ENCODE measurements around the gene TULP3.

Gene TULP3

DNA sequence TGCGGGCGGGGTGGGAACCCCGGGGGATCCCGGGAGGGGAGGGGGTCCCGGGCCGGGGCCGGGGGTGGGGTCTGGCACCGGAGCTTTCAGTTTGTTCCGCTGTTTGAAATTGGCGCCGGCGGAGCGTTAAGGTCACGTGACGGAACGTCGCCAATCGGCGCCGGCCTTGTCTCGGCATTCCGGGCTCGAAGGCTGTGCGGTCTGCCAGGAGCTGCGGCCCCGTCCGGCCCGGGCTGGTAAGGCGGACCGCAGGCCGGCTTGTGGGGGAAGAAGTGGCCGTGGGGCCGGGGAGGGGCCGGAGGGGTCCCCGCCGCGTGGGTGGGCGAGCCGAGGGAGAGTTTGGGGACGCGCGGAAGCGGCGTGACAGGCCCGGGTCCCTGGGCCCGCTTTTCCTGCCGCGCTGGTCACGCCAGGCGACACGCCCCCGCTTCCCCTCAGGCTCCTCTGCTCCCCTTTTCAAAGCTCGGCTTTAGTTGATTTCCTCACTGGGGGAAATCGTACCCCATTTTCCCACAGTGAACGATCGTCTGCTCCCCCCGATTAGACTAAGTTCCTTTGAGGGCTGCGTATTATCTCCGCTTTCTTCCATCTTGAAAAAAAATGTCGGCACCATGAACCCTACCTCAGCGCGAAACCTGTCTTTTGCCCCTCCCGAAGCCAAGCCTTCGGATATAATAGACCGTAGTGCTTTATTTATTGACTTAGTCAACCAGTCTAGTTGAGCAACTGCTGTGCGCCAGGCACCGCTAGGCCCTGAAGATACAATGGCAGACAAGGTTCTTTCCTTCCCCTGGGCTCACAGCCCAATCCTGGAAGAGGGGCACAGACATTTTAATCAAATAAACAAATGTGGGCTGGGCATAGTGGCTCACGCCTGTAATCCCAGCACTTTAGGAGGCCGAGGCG, 13.4 kb upstream of the TULP3 start, which contains the start of the genes FOXM1 and RHNO1:
TSS of gene FOXM1 (minus strand) at position 128 of the 906 bp plus-strand sequence. CDS start 2,696 bp downstream, outside the sequence.
TSS of gene RHNO1 (plus strand) at position 177 of the 906 bp plus-strand sequence. CDS start 8,144 bp downstream, outside the sequence.
- DNase-seq (ENCODE audit: low read depth, low spot score): no peak

DNA sequence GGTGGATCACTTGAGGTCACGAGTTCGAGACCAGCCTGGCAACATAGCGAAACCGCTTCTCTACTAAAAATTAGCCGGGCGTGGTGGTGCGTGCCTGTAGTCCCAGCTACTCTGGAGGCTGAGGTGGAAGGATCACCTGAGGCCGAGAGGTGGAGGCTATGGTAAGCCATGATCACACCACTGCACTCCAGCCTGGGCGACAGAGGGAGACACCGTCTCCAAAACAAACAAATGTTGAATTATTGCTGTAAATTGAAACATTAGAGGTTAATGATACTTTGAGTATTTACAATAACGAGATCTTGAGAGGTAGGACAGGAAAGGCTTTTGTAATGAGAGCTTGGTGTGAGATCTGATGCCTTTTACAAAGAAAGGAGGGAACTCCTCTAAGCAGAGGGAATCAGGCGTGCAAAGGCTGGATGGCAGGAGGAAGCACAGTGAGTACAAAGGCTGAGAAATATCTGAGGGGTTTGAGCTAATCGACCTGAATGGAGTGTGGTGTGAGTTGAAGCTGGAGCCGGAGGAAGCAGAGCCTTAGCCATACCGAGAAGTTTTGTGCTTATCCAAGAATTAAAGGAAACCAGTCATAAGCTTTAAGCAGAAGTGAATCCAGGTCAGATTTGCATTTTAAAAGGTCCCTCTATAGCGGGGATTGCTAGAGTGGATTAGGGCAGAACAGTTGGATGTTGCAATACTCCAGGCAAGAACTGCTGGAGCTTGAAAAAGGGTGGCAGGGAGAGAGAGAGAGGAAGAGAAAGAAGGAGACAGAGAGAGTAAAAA, 12.5 kb upstream of the TULP3 start:
- no peak for DNase-seq (ENCODE audit: low read depth, low spot score)

DNA sequence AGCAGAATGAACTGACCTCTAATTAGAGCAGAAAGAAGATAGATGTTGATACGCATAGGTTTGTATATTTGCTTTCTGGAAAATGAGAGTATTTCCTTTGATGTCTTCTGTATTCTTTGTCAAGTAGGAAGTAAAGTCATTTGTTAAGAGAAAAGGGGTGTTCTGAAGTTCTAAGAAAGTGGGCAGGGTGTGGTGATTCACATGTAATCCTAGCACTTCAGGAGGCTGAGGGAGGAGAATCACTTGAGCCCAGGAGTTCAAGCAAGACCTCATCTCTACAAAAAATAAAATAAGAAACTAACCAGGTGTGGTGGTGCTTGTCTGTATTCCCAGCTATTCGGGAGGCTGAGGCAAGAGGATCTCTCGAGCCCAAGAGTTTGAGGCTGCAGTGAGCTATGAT, 10.8 kb upstream of the TULP3 start:
- DNase-seq (ENCODE audit: low read depth, low spot score): no peak

DNA sequence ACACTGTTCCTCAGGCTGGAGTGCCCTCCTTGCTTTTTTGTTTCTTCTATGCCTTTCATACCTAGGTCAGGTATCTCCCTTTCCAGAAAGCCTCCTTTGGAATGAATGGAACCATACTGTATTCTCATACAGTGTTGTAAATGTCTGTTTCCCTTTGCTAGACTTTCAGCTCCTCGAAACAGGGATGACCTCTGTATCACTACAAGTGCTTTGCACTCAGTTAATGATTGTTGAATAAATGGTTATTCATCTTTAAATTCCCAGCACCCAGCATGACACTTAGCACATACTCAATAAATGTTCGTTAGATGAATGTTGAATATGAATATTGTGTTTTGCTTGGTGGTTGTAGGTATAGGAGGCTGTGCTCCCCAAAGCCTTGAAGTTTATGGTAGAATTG, 5.9 kb upstream of the TULP3 start:
- no peak for DNase-seq (ENCODE audit: low read depth, low spot score)

GRCh38 chr12:2886768-2887450, 3.8 kb upstream of the TULP3 start:
- no peak for DNase-seq (ENCODE audit: low read depth, low spot score)

DNA sequence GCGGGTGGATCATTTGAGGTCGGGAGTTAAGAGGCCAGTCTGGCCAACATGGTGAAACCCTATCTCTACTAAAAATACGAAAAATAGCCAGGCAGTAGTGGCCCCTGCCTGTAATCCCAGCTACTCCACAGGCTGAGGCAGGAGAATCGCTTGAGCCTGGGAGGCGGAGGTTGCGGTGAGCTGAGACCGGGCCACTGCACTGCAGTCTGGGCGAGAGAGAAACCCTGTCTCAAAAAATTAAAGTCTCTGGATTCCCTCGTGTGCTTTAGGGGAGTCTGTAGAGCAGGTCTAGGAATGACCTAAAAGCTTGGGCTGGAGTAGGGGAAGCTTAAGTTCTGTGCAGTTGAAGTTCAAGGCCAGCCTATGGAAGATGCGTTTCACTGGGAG, 697 bp upstream of the TULP3 start:
- no peak for DNase-seq (ENCODE audit: low read depth, low spot score)

GRCh38 chr12:2891240-2892053, 756 bp downstream of the TULP3 start:
- no peak for DNase-seq (ENCODE audit: low read depth, low spot score)

DNA sequence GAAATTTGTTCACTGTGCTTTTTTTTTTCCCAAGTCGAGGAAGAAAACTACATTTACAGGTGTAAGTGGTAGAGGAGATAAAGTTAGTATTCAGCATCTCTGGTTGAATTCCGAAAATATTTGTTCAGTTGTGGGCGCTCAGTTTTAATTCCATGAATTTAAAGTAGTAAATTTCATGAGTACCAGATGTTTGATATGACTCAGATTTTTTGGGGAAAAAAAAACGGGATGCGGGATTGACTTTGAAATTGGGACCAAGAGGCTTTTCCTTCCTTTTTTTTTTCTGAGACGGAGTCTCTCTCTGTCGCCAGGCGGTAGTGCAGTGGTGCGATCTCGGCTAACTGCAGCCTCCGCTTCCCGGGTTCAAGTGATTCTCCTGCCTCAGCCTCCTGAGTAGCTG, 1.6 kb downstream of the TULP3 start:
- DNase-seq (ENCODE audit: low read depth, low spot score): no peak

GRCh38 chr12:2893007-2893406, 2.3 kb downstream of the TULP3 start:
- DNase-seq (ENCODE audit: low read depth, low spot score): no peak

GRCh38 chr12:2895051-2895451, 4.4 kb downstream of the TULP3 start:
- no peak for DNase-seq (ENCODE audit: low read depth, low spot score)

GRCh38 chr12:2895511-2895910, 4.8 kb downstream of the TULP3 start:
- DNase-seq (ENCODE audit: low read depth, low spot score): no peak

DNA sequence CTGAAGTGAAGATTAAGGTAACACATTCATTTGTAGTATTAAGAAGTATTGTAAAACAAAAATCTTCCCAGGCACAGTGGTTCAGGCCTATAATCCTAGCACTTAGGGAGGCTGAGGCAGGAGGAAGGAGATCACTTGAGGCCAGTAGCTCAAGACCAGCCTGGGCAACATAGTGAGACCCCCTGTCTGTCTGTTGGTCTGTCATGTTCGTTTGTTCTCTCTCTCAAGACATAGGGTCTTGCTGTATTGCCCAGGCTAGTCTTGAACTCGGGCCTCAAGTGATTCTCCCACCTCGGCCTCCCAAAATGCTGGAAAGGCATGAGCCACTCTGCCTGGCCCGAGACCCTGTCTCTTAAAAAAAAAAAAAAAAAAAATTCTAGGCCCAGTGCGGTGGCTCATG, 6.7 kb downstream of the TULP3 start:
- no peak for DNase-seq (ENCODE audit: low read depth, low spot score)

GRCh38 chr12:2900642-2901041, 10.0 kb downstream of the TULP3 start:
- DNase-seq (ENCODE audit: low read depth, low spot score): no peak

DNA sequence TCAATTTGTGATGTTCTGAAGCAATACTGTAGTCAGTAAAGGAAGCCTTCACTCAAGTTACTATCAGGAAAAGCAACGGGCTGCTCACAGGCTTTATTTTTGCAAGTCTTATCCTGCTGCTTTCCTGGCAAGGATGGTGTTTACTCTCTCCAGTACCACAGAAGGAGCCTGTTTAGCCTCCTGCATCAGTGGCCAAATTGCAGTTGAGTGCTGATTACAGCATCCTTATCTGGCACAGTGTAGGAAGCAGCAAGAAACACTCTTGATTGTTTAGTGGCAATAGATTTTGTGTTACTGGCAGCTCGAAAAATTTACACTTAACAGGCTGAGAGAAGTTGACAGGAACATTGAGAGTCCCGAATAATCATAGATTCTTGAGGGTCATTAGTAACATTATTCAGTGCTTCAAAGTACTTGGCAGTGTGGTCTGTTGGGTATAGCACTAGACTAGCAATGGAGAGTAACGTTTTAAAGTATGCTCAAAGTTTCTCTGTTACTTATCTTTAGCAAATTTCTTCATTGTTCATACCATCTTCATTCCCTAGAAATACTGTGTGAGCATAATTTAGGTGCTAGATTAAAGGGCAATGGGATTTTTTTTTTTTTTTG, 11.7 kb downstream of the TULP3 start:
- peak; percentile 65 for DNase-seq (ENCODE audit: low read depth, low spot score)

DNA sequence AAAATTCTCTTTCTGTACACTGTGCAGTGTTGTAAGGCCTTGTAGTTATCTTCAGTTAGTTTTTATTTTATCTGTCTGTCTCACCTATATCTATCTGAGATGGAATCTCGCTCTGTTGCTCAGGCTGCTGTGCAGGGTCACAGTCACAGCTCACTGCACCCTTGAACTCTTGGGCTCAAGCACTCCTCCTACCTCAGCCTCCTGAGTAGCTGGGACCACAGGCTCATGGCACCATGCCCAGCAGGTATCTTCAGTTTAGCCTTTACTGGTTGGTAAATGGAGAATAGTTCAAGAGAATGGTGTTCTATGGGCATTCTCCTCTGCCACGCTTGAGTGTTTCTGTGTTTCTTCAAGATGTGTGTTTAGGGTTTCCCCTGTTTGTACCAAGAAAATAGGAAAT, 13.6 kb downstream of the TULP3 start:
- no peak for DNase-seq (ENCODE audit: low read depth, low spot score)

- DNase-seq (ENCODE audit: low read depth, low spot score): no peak
Observed at GRCh38 chr12:2912216-2912575, 21.5 kb downstream of the TULP3 start.

- no peak for DNase-seq (ENCODE audit: low read depth, low spot score)
Observed at GRCh38 chr12:2919249-2919648, 28.6 kb downstream of the TULP3 start.

DNA sequence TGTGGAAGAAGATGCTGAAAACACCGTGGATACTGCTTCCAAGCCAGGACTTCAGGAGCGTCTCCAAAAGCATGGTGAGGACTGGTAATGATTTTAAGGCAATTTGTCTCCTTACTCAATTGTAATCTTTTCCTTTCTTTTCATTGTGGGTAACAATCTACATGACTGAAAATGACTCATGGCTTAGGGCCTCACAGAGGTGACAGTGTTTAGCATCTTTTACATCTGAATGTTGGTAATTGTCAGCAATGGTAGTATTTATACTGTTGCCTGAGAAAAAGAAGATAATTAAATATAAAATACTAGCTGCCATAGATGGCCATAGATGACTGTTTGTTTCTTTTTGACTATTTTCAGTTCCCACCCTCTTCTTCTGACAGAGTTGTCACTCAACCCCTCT, 31.6 kb downstream of the TULP3 start:
- no peak for DNase-seq (ENCODE audit: low read depth, low spot score)

DNA sequence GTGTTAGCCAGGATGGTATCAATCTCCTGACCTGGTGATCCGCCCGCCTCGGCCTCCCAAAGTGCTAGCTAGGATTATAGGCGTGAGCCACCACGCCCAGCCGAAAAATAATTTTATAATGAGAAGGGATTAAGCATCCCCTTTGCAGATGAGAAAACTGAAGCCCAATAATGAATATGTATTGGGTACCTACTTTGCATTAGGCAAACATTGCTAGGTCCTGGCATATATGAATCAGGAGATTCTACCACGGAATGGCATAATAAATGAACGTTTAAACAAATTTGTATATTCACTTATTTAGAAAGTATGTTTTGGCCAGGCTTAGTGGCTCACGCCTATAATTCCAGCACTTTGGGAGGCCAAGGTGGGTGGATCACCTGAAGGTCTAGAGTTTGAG, 32.4 kb downstream of the TULP3 start:
- DNase-seq (ENCODE audit: low read depth, low spot score): no peak

DNA sequence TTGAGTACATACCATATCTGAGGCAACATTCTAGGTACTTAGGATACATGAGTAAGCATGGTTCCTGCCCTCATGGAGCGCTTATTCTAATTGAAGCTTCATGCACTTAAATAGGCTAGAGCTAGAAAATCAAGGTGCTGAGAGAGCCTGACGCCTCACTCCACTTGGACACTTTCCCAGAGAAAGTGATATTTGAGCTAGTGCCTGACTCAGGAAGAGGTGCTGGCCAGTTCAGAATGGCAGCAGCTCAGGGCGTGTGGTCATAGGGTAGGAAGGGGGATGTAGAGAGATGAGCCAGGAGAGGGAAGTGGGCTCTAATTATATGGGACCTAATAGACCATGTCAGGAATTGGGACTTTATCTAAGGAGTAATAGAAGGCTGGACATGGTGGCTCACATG, 33.3 kb downstream of the TULP3 start:
- no peak for DNase-seq (ENCODE audit: low read depth, low spot score)
